GM12891 (cell line): ENCODE measurements around the gene CNTN5.

Source experiments
- PAX5 ChIP-seq: IDR thresholded peaks from 2 replicates; pipeline ENCODE4 v1.6.1; 2011; ENCODE audit warnings: low read length, moderate library complexity, mild to moderate bottlenecking; ENCODE audit not compliant: insufficient read depth, severe bottlenecking
- POLR2A ChIP-seq: IDR thresholded peaks from 2 replicates; pipeline ENCODE4 v1.6.1; 2011; ENCODE audit warnings: low read depth, low read length, control low read depth
- POLR2AphosphoS5 ChIP-seq: IDR thresholded peaks from 2 replicates; pipeline ENCODE4 v1.6.1; 2011; ENCODE audit warnings: low read depth, low read length, control low read depth
- POU2F2 ChIP-seq: IDR thresholded peaks from 2 replicates; pipeline ENCODE4 v1.6.1; 2011; ENCODE audit warnings: low read depth, mild to moderate bottlenecking, control low read depth, low read length, moderate library complexity
- SPI1 ChIP-seq: IDR thresholded peaks from 2 replicates; pipeline ENCODE4 v1.6.1; 2011; ENCODE audit warnings: low read depth, low read length, control low read depth
- TAF1 ChIP-seq: IDR thresholded peaks from 2 replicates; pipeline ENCODE4 v1.6.1; 2011; ENCODE audit warnings: low read depth, low read length, control low read depth

GRCh38 chr11:99366546-99366945, 345.8 kb downstream of the CNTN5 start:
- TF ChIP-seq POLR2A (no peak), POLR2AphosphoS5 (no peak), TAF1 (no peak), POU2F2 (no peak), PAX5 (no peak), SPI1 (no peak)
